HepG2 (cell line): Measurements from ENCODE around the gene UNG. TPM values are rescaled to one million over a fixed set of nuclear protein-coding genes. Genes with fewer than 3 reads are reported as not detected.

Experiments used
- ADNP ChIP-seq: sonication (generic); formaldehyde crosslinking; IDR thresholded peaks from 2 replicates; pipeline ENCODE4 v1.4.0; 2020; ENCODE audit warnings: missing genetic modification reagents
- CENPT ChIP-seq: sonication (generic); formaldehyde crosslinking; IDR thresholded peaks from 2 replicates; pipeline ENCODE4 v1.8.0; 2022; ENCODE audit warnings: low read depth, mild to moderate bottlenecking, moderate library complexity, missing genetic modification reagents
- HNF4A ChIP-seq: sonication (generic); formaldehyde crosslinking; IDR thresholded peaks from 2 replicates; pipeline ENCODE4 v1.4.0; 2020; ENCODE audit warnings: missing genetic modification reagents
- JDP2 ChIP-seq: sonication (generic); formaldehyde crosslinking; IDR thresholded peaks from 2 replicates; pipeline ENCODE4 v1.8.1; 2022; ENCODE audit warnings: missing genetic modification reagents, borderline replicate concordance
- KLF11 ChIP-seq: IDR thresholded peaks from 2 replicates; pipeline ENCODE4 v1.6.1; 2016; ENCODE audit warnings: missing compliant biosample characterization
- KLF9 ChIP-seq: IDR thresholded peaks from 2 replicates; pipeline ENCODE4 v1.6.1; 2016; ENCODE audit warnings: low read depth
- KMT2B ChIP-seq: IDR thresholded peaks from 2 replicates; pipeline ENCODE4 v1.6.1; 2016; ENCODE audit warnings: missing genetic modification reagents, missing compliant biosample characterization
- MYC ChIP-seq: sonication (generic); formaldehyde crosslinking; IDR thresholded peaks from 2 replicates; pipeline ENCODE4 v1.9.0; 2021; ENCODE audit warnings: missing genetic modification reagents, borderline replicate concordance
- NCOA2 ChIP-seq: sonication (generic); formaldehyde crosslinking; IDR thresholded peaks from 2 replicates; pipeline ENCODE4 v1.8.0; 2022; ENCODE audit warnings: inconsistent platforms
- NPAS2 ChIP-seq: sonication (generic); formaldehyde crosslinking; IDR thresholded peaks from 2 replicates; pipeline ENCODE4 v1.8.0; 2022; ENCODE audit warnings: mild to moderate bottlenecking, missing genetic modification reagents, borderline replicate concordance
- PBX2 ChIP-seq: IDR thresholded peaks from 2 replicates; pipeline ENCODE4 v1.6.1; 2016; ENCODE audit warnings: control low read depth
- SOX5 ChIP-seq: IDR thresholded peaks from 2 replicates; pipeline ENCODE4 v1.6.1; 2016; ENCODE audit warnings: borderline replicate concordance
- STAT6 ChIP-seq: sonication (generic); formaldehyde crosslinking; IDR thresholded peaks from 2 replicates; pipeline ENCODE4 v1.4.0; 2020; ENCODE audit warnings: missing genetic modification reagents, mild to moderate bottlenecking, borderline replicate concordance
- ZNF17 ChIP-seq: sonication (generic); formaldehyde crosslinking; IDR thresholded peaks from 2 replicates; pipeline ENCODE4 v1.5.0; 2020; ENCODE audit warnings: mild to moderate bottlenecking, missing genetic modification reagents
- ZNF75D ChIP-seq: sonication (generic); formaldehyde crosslinking; IDR thresholded peaks from 2 replicates; pipeline ENCODE4 v1.8.1; 2023; ENCODE audit warnings: missing genetic modification reagents, mild to moderate bottlenecking, borderline replicate concordance
- ZNF781 ChIP-seq: sonication (generic); formaldehyde crosslinking; IDR thresholded peaks from 2 replicates; pipeline ENCODE4 v1.5.1; 2020; ENCODE audit warnings: borderline replicate concordance, mild to moderate bottlenecking, missing genetic modification reagents; ENCODE audit errors: not compliant biosample characterization
- ZNF790 ChIP-seq: sonication (generic); formaldehyde crosslinking; IDR thresholded peaks from 2 replicates; pipeline ENCODE4 v1.8.0; 2022; ENCODE audit warnings: missing genetic modification reagents, mild to moderate bottlenecking, borderline replicate concordance
- polyA plus RNA-seq, 8 experiments: library from polyadenylated mRNA; depleted of rRNA in 3 of 8; stranded (reverse) in 7 of 8; unstranded in 1 of 8; fragments of >200 nt; fragmentation: Illumina TruSeq in 4 of 8; extraction: Trizol in 4 of 8; gene quantifications; 2 replicates each; pipeline versions ENCODE4 v1.2.1 to v1.2.3, GENCODE V29; 2011 to 2016; ENCODE audit warnings: low read depth in 4 of 8, missing spikeins in 1 of 8, mixed read lengths in 1 of 8; ENCODE audit not compliant: insufficient read depth in 1 of 8
- total RNA-seq, 5 experiments: library from RNA; depleted of rRNA; stranded (reverse); fragments of >200 nt; fragmentation: Illumina TruSeq; extraction: Trizol; gene quantifications; 2 replicates each; pipeline ENCODE4 v1.2.3, GENCODE V29; 2016; ENCODE audit warnings: low read depth in 1 of 5
- TF ChIP-seq, protein P1 (sequence below): sonication (generic); formaldehyde crosslinking; IDR thresholded peaks from 2 replicates; pipeline ENCODE4 v1.4.0; 2020; ENCODE audit warnings: missing genetic modification reagents, borderline replicate concordance
- TF ChIP-seq, protein P2 (sequence below): sonication (generic); formaldehyde crosslinking; IDR thresholded peaks from 2 replicates; pipeline ENCODE4 v1.4.0; 2020; ENCODE audit warnings: missing genetic modification reagents

UNG gene
- total and polyA plus RNA-seq, 2 of the 13 experiments (the other 11 are each of a cell fraction or from before 2014, with no cell fraction given), result 23.3 to 114 TPM

DNA sequence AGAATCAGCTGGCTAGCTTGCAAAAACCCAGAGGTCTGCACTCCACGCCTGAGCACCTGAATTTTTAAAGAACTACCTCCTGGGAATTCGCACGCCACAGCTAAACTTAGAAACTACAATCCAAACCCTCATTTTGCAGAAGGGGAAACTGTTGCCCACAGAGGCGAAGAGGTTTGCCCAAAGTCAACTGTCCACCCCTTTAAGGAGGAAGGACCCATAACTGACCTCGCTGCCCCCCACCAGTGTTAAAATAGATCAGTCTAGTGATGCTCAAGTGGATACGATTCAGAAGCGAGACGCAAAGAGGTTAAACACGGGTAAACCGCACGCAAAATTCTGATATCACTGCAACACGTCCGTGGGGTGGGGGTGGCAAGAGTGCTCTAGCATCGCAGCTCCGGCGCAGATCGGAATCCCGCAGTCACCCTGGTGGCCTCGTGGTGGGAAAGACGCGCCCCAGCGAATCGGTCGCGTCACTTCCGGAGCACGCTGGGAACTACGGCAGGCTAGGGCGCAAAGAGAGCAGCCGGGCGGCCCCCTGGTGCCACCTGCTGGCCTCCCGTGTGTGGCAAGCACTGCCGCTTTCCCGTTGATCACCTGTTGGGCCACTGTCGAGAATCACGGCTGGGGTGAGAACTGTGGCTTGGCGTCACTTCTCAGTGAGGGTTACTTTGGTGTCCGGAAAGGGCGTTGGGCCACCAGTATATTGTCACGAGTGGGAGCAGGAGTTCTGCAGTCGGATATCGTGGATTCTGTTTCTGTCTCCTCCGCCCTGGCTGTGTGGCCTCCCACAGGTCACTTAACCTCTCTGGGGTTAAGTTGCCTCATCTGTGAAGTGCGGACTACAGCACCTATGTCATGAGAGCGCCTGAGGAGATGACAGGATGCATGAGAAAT, 4.1 kb upstream of the UNG start, which contains the start of gene ALKBH2 (continued):
- TF ChIP-seq PBX2 (CRISPR knock-in tag), result no peak
- peak; percentile 99 for TF ChIP-seq MYC (CRISPR knock-in tag)
- TF ChIP-seq, protein P1, sequence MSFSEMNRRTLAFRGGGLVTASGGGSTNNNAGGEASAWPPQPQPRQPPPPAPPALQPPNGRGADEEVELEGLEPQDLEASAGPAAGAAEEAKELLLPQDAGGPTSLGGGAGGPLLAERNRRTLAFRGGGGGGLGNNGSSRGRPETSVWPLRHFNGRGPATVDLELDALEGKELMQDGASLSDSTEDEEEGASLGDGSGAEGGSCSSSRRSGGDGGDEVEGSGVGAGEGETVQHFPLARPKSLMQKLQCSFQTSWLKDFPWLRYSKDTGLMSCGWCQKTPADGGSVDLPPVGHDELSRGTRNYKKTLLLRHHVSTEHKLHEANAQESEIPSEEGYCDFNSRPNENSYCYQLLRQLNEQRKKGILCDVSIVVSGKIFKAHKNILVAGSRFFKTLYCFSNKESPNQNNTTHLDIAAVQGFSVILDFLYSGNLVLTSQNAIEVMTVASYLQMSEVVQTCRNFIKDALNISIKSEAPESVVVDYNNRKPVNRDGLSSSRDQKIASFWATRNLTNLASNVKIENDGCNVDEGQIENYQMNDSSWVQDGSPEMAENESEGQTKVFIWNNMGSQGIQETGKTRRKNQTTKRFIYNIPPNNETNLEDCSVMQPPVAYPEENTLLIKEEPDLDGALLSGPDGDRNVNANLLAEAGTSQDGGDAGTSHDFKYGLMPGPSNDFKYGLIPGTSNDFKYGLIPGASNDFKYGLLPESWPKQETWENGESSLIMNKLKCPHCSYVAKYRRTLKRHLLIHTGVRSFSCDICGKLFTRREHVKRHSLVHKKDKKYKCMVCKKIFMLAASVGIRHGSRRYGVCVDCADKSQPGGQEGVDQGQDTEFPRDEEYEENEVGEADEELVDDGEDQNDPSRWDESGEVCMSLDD (CRISPR knock-in tag), result no peak
- TF ChIP-seq ZNF790 (CRISPR knock-in tag), result no peak; the same call in 1 of the 2 replicates
- peak; percentile 69 for TF ChIP-seq SOX5
- TF ChIP-seq ZNF781, result peak; percentile 99
- TF ChIP-seq JDP2 (CRISPR knock-in tag), result no peak
- TF ChIP-seq KMT2B, result peak; percentile 97
- TF ChIP-seq NCOA2 (CRISPR knock-in tag), result peak; percentile 69
- peak; percentile 44 for TF ChIP-seq HNF4A (CRISPR knock-in tag)
- TF ChIP-seq NPAS2 (CRISPR knock-in tag), result no peak
- 0 out of 2 replicates have a peak, but pooled peaks have one; percentile 50 for TF ChIP-seq KLF9
- TF ChIP-seq STAT6, result peak; percentile 91; the same call in 1 of the 2 replicates
- TF ChIP-seq, protein P2, sequence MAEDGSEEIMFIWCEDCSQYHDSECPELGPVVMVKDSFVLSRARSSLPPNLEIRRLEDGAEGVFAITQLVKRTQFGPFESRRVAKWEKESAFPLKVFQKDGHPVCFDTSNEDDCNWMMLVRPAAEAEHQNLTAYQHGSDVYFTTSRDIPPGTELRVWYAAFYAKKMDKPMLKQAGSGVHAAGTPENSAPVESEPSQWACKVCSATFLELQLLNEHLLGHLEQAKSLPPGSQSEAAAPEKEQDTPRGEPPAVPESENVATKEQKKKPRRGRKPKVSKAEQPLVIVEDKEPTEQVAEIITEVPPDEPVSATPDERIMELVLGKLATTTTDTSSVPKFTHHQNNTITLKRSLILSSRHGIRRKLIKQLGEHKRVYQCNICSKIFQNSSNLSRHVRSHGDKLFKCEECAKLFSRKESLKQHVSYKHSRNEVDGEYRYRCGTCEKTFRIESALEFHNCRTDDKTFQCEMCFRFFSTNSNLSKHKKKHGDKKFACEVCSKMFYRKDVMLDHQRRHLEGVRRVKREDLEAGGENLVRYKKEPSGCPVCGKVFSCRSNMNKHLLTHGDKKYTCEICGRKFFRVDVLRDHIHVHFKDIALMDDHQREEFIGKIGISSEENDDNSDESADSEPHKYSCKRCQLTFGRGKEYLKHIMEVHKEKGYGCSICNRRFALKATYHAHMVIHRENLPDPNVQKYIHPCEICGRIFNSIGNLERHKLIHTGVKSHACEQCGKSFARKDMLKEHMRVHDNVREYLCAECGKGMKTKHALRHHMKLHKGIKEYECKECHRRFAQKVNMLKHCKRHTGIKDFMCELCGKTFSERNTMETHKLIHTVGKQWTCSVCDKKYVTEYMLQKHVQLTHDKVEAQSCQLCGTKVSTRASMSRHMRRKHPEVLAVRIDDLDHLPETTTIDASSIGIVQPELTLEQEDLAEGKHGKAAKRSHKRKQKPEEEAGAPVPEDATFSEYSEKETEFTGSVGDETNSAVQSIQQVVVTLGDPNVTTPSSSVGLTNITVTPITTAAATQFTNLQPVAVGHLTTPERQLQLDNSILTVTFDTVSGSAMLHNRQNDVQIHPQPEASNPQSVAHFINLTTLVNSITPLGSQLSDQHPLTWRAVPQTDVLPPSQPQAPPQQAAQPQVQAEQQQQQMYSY (CRISPR knock-in tag), result peak; percentile 27; the same call in 1 of the 2 replicates
- TF ChIP-seq CENPT, result peak; percentile 94
- no peak for TF ChIP-seq ZNF17
- TF ChIP-seq KLF11 (CRISPR knock-in tag), result peak; percentile 98
- TF ChIP-seq ZNF75D, result no peak
- TF ChIP-seq ADNP (CRISPR knock-in tag), result no peak
